Stimulated activated CD4-positive, alpha-beta T cell treated with anti-CD3 and anti-CD28 coated beads, Interleukin-12 subunit alpha, Interleukin-12 subunit beta, amount 100 ng/mL, for 4 hours (primary cell): ENCODE measurements around the gene PLCG2.
"Not testable (repeated sequence)": the region's sequence is repeated elsewhere in the genome, so short reads cannot be mapped to it uniquely, and the experiment has no call there.

ENCODE experiments used
- DNase-seq: peaks from one replicate; pipeline ENCODE4 v3.0.0-alpha.2; 2020

PLCG2 gene

DNA sequence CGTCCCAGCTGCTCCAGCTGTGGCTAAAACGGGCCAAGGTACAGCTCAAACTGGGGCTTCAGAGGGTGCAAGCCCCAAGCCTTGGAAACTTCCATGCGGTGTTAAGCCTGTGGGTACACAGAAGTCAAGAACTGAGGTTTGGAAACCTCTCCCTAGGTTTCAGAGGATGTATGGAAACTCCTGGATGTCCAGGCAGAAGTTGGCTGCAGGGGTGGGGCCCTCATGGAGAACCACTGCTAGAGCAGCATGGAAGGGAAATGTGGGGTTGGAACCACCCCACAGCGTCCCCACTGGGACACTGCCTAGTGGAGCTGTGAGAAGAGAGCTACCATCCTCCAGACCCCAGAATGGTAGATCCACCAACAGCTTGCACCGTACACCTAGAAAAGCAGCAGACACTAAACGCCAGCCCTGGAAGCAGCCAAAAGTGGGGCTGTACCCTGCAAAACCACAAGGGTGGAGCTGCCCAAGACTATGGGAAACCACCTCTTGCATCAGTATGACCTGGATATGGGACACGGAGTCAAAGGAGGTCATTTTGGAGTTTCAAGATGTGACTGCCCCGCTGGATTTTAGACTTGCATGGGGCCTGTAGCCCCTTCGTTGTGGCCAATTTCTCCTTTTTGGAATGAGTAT lies 230.0 kb downstream of the PLCG2 start:
- no peak for DNase-seq

DNA sequence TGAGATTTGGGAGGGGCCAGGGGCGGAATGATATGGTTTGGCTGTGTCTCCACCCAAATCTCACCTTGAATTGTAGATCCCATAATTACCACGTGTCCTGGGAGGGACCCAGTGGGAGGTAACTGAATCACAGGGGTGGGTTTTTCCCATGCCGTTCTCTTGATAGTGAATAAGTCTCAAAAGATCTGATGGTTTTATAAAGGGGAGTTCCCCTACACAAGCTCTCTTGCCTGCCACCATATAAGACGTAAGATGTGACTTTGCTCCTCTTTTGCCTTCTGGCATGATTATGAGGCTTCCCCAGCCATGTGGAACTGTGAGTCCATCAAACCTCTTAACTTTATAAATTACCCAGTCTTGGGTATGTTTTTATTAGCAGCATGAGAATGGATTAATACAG lies 230.7 kb downstream of the PLCG2 start:
- DNase-seq, result not testable (repeated sequence)

DNA sequence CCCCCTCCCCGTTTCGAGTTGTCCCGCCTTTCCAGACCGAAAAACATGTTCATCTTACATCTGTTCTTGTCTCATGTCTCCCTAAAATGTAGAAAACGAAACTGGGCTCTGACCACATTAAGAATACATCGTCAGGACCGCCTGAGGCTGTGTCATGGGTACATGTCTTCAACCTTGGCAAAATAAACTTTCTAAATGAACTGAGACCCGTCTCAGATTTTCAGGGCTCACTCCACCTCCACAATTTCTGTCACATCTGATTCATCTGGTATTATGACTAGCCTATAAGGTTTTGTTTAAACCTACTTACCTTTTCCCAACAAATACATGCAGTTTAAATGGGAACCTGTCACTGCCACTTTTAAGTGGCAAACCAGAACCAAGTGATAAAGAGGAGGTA lies 231.6 kb downstream of the PLCG2 start:
- no peak for DNase-seq

DNA sequence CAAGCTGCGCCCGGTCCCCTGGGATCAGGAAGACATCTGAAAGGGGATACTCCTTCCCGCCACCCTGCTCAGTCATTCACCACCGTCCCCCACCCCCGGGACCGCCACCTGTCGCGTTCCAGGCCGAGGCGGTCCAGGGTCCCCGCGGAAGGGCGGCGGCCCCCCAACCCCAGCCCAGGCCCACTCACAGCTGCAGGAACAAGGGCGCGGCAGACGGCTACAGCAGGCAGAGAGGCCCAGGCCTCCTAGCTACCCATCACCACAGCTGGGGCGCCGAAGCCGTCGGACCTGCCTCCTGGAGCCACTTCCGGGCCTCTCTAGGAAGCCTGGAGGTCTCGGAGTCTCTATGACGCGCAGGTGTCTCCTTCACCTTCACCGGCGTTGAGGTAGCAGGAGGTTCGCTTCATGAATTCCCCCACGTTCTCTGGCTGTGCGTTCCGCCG lies 232.1 kb downstream of the PLCG2 start, which contains the start of gene SDR42E1:
Gene SDR42E1, minus strand, starts transcription at position 272 of the 443 bp plus-strand sequence. CDS start 10,612 bp downstream, outside the sequence.
- DNase-seq, result peak; percentile 61
